GM21515 (cell line): ENCODE results near the gene GCC1.
"Not testable (repeated sequence)": the region's sequence is repeated elsewhere in the genome, so short reads cannot be mapped to it uniquely, and the experiment has no call there.

Experiments used
- ATAC-seq: cut with Tn5 transposase; IDR thresholded peaks from one replicate; pipeline ENCODE4 v1.9.1; 2021; ENCODE audit not compliant: unreplicated experiment

Gene GCC1

DNA sequence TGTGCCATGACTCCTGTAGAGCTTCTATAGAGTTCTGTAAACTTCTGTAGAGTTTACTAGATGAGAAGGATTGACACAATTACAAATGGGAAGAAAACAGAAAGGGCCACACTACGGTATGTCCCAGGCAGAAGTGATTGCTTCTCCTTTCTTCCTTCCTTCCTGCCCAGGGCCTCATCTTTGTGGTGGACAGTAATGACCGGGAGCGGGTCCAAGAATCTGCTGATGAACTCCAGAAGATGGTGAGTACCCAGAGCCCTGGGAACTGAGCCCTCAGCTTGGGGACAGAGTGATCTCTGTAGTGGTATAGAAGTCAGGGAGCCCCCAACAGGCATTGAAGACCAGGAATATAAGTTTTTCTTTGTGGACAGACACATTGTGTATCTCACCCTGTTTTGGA lies 4.5 kb upstream of the GCC1 start:
- no peak for ATAC-seq

DNA sequence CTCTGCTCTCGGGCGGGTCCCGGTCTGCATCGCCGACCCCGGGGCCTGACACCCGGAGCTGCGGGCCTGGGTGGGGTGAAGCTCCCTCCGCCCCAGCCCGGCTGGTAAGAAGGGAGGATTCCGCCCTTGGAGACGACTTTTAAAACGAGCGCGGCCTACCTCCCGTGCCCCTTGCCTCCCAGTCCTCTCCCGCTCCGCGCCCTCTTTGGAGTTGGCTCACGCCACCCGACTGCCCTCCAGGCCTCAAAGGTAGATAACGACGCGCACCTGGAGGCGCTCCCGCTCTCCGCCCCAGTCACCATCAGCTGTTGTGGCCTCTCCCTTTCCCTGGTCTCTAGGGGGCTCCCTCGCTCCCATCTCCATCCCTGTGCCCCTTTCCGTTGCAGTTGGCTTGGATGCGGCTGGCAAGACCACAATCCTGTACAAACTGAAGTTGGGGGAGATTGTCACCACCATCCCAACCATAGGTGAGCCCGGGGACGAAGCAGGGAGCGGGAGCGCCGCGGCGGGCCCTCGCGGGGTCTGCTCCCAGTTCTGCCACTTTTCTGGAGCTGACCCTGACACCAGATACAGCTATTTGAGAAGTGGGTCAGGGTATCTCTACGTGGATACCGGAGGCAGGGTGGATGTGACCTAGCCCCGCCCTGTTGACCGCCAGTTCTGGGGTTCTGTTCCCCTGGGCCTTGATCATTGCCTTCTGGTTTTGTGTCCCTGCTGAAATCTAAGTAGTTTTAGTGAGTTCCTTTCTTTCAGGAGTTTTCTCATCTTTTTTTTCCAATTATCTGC lies 3.5 kb upstream of the GCC1 start:
- ATAC-seq = peak; percentile 14

DNA sequence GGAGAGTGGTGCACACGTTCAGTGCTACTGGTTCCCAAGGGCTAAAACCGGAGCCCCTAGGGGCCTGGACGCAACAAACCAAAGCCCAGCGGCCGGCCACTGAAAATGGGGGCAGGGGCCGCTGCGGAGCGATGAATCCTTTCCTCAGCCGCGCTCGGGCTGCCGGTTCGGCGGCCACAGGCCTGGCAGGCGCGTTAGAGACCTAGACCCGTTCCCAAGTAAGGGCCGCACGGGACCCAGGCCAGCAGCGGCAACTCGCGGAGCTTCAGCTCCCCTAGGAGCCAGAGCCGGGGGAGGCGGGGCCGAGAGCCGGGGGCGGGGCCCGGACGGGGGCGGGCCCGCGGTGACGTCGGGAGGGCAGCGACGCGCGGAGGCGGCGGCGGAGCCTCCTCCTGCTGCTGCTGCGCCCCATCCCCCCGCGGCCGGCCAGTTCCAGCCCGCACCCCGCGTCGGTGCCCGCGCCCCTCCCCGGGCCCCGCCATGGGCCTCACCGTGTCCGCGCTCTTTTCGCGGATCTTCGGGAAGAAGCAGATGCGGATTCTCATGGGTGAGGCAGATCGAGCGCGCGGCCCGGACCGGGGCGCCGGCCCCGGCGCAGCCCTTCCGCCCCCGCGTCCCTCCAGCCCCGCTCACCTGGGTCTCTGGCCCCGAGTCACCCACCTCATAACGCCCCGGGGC lies 2.8 kb upstream of the GCC1 start, which contains the start of gene ARF5:
Gene ARF5 (plus strand): TSS at position 393 of the 678 bp plus-strand sequence. CDS start 88 bp downstream, at position 481.
- peak; percentile 61 for ATAC-seq

DNA sequence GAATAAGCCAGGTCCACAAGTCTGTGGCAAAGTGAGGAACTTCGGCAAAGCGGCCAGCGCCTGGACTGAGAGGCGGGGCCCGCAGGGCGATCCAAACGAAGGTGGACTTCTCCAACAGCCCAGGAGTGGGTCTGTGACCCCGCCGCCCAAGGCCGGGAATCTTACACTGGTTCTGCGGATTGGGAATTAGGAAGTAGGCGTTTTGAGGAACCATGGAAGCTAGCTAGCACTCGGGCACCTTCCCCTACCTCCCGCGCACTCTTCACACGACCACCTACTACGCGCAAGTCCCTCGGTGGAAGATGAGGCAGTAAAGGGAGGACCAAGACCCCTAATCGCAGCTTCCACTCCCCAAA lies 2.2 kb upstream of the GCC1 start:
- no peak for ATAC-seq

DNA sequence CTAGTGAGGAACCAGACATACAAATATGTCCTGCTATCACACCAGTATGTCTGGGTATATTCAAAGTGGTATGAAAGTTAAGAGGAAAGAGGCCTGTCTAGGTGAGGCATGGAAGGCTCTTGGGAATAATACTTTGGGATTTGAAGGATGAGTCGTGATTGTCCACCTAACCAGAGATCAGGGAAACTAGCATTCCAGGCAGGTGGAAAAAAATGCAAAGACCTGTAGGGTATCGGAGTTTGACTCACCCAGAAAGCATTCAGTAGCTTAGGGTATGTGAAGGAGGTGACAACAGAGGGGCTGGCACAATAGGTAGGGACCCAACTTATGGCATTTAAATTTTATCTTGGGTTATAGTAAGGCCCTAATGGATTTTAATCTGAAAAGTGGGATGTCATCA lies 950 bp upstream of the GCC1 start:
- ATAC-seq = no peak

DNA sequence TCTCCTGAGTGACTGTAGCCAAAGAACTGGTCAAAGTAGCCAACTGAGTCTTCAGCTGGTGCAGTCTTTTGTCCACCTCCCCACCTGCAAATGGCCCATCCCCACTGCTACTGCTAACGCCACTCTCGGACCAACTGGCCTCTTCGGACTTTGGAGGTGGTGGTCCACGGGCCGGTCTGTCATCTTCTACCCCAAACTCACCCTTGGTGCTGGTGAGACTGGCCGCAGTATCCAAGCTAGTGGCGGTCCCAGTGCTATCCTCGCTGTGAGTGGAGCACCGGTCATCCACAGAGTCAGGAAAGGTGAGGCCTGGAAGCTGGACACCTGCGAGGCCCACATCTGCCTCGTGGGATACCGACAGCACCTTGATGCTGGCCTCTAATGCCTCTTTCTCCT lies 750 bp downstream of the GCC1 start:
- no peak for ATAC-seq

DNA sequence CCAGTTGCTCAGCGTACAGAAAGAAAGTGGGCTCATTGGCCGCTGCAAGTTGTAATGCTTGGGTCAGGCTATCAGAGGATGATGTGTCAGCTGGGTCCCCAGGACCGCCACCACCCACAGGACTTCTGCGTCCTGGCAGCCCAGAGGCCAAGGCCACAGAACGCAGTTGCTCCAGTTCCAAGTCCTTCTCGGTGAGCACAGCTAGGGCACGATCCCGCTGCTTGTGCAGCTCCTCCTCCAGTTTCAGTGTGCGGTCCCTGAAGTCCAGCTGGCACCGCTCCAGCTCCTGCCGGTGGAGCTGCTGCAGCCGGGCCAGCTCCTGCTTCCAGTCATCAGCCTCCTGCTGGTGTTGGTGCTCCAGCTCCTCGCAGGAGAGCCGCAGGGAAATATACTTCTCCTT lies 3.0 kb downstream of the GCC1 start:
- no peak for ATAC-seq

DNA sequence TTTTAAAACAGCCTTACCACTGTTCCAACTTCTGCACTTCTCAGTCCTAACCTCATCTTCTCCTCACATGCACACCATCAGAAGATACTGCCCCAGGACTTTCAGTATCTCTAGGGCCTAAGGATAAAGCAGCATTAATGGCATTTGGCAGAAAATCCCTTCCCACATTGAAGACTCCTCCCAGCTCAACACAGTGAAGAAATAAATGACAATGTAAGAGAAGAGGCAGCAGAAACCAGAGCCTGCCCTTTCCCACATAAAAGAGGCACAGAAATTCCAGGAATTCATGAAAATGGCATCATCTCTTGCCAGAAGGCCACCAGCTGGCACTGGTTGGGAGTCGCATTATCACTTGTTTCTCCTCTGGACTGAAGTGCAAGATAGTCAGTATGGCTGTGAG lies 3.7 kb downstream of the GCC1 start:
- no peak for ATAC-seq

DNA sequence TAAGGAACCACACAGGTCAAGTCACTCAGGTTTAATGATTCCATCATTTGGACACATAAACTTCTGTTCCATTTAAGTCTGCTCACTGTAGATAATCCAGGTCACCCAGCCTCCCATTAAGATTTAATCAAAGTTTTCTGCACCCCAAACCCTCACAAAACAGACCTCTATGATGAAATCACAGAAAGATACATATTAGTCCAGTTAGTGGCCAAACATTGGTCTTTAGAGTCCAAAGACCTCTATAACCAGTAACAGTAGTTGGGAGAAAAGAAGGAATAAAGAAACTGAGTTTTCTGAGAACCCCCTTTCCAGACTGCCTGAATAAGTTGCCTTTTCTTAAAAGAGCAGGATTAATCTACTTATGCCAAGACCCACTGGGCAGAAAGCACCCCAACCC lies 4.8 kb downstream of the GCC1 start:
- no peak for ATAC-seq

DNA sequence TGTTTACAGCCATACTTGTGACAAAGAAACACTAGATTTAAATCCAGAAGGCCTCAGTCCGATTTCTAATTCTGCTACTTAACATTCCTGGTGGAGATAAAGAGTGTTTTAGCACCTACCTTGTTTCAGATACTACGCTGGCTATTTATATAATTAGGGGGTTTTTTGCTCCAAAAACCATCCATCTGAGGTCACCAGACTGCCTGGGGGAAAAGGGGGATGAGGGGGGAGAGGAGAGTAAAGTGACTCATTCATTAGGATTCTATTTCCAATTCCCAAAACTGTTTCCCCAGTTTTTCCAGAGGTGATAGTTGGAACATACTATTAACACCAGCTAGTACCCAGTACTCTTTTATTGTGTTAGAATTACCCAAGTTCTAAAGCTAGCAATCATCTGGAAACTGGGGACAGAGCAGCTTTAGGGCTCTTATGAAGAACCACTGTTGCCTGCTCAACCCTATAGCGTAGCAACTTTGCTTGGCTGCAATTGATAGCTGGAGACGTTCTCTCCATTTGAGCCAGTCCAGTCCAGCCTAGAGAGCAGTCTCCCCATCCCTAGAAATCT lies 6.6 kb downstream of the GCC1 start:
- ATAC-seq = no peak

DNA sequence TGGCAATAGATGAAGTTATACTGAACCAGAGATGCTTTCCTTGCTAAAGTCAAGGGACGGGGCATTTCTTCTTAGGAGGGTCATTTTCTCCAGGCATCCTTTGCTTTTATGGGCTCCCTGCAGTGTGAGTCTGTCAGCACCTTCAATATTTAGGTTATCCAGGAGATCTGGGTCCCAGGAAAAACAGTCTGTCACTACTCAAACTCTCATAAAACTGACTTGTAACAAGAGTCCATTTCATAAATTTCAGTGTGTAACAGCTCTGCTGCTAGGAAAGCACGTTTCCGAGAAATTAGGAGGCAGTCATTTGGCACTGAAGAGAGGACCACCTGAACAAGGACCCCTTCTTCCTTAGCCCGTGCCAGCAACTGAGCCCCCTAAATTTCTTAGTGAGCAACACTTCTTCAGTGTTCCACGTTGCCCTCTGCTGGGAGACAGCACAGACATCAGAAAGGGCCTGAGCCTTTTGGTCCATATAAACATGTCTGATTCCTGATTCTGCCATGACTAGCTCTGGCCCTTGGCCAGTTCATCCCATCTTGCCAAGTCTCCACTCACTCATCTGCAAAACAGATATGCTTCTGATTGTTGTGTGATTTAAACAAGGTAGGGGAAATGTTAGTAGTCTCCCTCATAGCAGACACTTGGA lies 7.2 kb downstream of the GCC1 start:
- no peak for ATAC-seq

DNA sequence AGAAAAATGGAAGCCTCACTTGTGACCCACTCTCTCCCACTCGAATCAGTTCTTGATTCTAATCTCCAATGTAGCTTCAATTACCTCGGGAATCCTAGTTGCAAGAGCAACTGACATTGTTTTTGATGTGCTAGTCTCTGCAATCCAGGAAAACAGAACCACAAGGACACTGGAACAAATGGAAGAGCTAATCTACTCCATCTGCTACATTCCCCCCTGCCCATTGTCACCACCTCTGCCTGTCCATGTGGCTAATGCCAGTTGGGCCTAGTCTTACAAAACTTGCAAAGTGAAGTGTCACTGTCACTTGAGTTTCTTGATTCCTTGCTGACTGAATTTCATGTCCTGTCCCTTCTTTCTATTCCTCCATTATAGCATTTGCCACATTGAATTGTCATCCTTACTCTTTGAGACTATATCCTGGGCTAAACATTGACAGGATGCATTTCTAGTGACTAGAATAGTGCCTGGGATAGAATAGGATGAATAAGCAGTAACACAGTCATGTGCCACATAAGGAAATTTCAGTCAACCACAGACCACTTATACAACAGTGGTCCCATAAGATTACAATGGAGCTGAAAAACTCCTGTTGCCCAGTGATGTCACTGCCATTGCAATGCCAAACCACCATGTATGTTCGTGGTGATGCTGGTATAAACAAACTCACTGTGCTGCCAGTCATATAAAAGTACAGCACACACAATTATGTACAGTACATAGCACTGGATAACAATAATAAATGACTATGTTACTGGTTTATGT lies 13.5 kb downstream of the GCC1 start:
- no peak for ATAC-seq

DNA sequence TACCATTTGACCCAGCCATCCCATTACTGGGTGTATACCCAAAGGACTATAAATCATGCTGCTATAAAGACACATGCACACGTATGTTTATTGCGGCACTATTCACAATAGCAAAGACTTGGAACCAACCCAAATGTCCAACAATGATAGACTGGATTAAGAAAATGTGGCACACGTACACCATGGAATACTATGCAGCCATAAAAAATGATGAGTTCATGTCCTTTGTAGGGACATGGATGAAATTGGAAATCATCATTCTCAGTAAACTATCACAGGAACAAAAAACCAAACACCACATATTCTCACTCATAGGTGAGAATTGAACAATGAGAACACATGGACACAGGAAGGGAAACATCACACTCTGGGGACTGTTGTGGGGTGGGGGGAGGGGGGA lies 17.4 kb downstream of the GCC1 start:
- ATAC-seq = not testable (repeated sequence)

DNA sequence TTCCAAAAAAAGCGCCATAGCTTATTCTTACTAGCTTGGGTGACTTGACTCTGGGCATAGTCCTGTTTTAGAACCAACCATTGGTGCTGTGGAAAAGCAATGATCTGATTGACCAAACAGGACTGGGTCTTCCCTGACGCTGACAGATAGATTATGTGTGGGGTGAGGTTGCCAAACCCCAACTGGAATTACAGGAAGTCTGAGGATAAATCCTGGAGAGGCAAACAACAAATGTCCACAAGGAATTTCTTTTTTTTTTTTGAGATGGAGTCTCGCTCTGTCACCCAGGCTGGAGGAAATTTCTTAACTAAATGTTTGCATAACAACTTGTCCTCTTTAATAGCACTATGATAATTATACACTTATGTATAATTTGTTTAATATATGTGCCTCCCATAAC lies 19.2 kb downstream of the GCC1 start:
- ATAC-seq = no peak

DNA sequence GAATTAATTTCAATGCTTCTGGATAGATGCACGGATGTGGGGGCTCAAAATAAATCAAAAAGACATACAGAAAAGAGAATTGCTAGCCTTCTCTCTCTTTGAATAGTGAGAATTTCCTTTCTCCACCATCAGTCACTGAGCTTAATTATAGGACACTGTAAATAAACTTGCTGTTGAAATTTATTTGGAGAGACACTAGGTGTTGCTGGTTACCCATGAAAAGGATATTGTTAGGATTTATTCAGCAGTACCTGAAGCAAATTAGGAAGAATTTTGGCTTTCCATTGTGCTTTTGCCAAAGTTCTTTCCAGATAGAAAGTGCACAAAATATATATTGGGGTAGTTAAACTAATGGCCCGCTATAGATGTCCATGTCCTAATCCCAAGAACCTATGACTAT lies 27.6 kb downstream of the GCC1 start:
- ATAC-seq = no peak

DNA sequence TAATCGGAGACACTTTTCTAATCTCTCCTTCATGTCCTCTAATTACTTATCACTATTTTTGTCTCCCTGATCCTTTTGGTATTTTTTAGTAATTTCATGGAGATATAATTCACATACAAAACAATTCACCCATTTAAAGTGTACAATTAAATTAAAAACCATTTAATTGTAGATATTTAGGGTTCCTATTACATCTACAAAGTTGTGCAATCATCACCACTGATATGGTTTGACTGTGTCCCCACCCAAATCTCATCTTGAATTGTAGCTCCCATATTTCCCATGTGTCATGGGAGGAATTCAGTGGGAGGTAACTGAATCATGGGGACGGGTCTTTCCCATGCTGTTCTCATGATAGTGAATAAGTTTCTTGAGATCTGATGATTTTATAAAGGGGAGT lies 29.0 kb downstream of the GCC1 start:
- ATAC-seq = no peak

DNA sequence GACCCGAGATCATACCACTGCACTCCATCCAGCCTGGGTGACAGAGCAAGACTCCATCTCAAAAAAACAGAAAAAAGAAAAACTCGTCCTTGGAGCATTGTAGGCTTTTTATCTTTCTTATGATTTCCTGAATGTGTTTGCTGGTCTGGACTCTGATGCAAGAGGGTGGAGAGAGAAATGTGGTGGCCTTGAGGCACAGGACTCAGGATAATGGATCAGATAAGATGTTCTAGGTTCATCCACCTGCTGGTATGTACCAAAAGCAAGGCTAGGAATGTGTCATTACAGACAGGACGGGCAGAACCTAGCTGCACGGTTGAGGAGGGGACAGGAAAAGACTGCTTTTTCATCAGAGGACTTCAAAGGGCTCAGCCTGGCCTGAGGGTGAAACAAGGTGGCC lies 33.5 kb downstream of the GCC1 start:
- no peak for ATAC-seq

DNA sequence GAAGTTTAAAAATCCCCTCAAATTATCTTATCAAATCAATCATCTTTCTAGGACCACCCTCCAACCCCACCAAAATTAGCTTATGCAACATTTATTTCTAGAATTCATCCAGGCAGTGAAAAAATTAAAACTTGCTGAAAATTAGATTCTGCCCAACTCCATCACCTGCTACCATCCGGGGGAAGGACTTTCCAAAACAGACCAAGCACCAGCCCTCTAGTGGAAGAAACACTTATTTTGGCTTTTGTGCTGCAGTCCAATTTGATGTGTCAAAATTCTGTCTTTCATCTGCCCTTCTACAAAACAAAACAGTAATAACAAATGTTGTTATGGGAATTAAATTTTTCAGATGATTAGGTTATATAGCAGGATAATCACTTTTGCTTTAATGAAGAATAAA lies 35.1 kb downstream of the GCC1 start:
- no peak for ATAC-seq

DNA sequence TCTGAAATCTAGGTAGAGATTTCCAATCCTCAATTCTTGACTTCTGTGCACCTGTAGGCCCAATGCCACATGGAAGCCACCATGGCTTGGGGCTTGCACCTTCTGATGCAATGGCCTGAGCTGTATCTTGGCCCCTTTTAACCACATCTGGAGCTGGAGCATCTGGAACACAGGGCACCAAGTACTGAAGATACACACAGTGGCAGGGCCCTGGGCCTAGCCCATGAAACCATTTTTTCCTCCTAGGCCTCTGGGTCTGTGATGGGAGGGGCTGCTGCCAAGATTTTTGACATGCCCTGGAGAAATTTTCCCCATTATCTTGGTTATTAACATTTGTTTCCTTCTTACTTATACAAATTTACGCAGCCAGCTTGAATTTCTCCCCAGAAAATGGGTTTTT lies 39.1 kb downstream of the GCC1 start:
- ATAC-seq = no peak

DNA sequence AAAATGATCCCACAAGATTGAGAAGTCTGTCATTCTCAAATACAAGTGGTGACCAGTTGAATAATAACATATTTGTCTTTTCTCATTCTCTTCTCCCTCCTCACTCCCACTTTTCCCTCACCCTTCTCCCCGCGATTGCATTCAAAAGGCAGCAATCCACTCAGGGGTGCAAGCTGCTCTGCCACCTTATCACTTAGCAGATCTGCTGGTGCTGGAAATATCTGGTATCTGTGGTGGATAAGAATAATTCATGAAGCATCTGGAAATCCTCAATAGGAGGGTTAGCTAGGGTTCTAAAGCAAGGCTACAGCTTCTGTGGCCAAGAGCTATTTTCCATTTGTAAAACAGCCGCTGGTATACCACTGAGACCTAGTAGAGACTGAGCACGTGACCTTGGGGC lies 43.8 kb downstream of the GCC1 start:
- ATAC-seq = no peak

DNA sequence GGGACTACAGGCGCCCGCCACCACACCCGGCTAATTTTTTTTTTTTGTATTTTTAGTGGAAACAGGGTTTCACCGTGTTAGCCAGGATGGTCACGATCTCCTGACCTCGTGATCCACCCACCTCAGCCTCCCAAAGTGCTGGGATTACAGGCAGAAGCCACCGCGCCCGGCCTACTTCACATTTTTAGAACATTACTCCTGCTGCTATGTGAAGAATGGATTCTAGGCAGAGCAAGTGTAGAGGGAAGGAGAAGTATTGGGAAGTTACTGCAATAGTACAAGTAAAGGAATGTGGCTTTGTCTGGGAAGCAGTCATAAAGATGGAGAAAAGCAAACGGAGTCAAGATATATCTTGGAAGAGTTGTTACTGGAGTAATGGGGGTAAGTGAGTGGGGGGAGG lies 44.9 kb downstream of the GCC1 start:
- ATAC-seq = not testable (repeated sequence)
